ENCODE results near the gene SNX13. TPM values are rescaled to one million over a fixed set of nuclear protein-coding genes. Genes with fewer than 3 reads are reported as not detected.
"Not testable (repeated sequence)": the region's sequence is repeated elsewhere in the genome, so short reads cannot be mapped to it uniquely, and the experiment has no call there.

The SNX13 gene
- total RNA-seq, 1 donor from 2014 or later, result 41.9 TPM

GRCh38 chr7:17912050-17912449 is 28.2 kb downstream of the SNX13 start:
- Histone ChIP-seq H3K27me3 (ENCODE audit: control insufficient read depth, insufficient read depth, low read length) (no peaks in the 10 kb centered on the region), H3K36me3 (ENCODE audit: control insufficient read depth, insufficient read depth, low read length) (no peaks in the 10 kb centered on the region), H3K4me3 (ENCODE audit: low read depth, low read length) (no peak overlapping the region)
- TF ChIP-seq CTCF (IDR thresholded peaks at IDR 0.05; ENCODE audit: insufficient read depth, low read length, poor library complexity, severe bottlenecking), result no peak
- DNase-seq (ENCODE audit: low read depth), result no peak

GRCh38 chr7:17910377-17910776 is 29.9 kb downstream of the SNX13 start:
- DNase-seq (ENCODE audit: low read depth), result no peak
- Histone ChIP-seq H3K27me3 (ENCODE audit: control insufficient read depth, insufficient read depth, low read length) (no peaks in the 10 kb centered on the region), H3K4me3 (ENCODE audit: low read depth, low read length) (no peak overlapping the region), H3K36me3 (ENCODE audit: control insufficient read depth, insufficient read depth, low read length) (no peaks in the 10 kb centered on the region)
- no peak for TF ChIP-seq CTCF (IDR thresholded peaks at IDR 0.05; ENCODE audit: insufficient read depth, low read length, poor library complexity, severe bottlenecking)

DNA sequence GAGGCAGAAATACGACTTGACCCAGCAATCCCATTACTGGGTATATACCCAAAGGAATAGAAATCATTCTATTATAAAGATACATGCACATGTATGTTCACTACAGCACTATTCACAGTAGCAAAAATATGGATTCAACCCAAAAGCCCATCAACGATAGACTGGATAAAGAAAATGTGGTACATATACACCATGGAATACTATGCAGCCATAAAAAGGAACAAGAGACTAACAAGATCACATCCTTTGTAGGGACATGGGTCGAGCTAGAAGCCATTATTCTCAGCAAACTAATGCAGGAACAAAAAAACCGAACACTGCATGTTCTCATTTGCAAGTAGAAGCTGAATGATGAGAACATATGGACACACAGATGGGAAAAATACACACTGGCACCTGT is 31.0 kb downstream of the SNX13 start:
- DNase-seq (ENCODE audit: low read depth), result not testable (repeated sequence)

DNA sequence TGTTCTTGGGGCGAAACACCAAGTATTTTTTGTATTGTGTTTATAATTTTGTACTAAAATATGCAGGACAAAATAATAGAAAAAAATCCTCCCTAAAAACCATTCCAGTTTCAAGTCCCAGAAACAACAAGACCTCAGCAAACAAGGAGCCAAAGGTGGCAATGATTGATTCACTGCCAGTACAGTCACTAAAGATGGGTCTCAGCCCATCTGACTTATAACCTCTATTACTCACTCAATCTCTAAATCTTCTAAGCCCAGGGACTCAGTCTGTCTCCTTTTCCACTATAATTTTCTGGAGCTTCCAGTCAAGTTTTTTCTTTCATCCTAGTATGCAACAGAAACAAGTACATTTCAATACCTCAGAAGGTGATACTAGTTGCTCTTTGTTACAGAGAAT is 33.3 kb downstream of the SNX13 start:
- no peaks in the 10 kb centered on the region for H3K36me3 ChIP-seq (ENCODE audit: control insufficient read depth, insufficient read depth, low read length)
- no peak for DNase-seq (ENCODE audit: low read depth)
- no peaks in the 10 kb centered on the region for H3K27me3 ChIP-seq (ENCODE audit: control insufficient read depth, insufficient read depth, low read length)
- H3K4me3 ChIP-seq (ENCODE audit: low read depth, low read length), result no peak overlapping the region
- TF ChIP-seq CTCF (IDR thresholded peaks at IDR 0.05; ENCODE audit: insufficient read depth, low read length, poor library complexity, severe bottlenecking), result no peak

More for the DNA sequence above, 31.0 kb downstream of the SNX13 start:
- H3K36me3 ChIP-seq (ENCODE audit: control insufficient read depth, insufficient read depth, low read length); H3K4me3 ChIP-seq (ENCODE audit: low read depth, low read length); H3K27me3 ChIP-seq (ENCODE audit: control insufficient read depth, insufficient read depth, low read length): not testable (repeated sequence)

- H3K4me3 ChIP-seq (ENCODE audit: low read depth, low read length), result no peak overlapping the region
- TF ChIP-seq CTCF (IDR thresholded peaks at IDR 0.05; ENCODE audit: insufficient read depth, low read length, poor library complexity, severe bottlenecking), result no peak
- DNase-seq (ENCODE audit: low read depth), result no peak
- no peaks in the 10 kb centered on the region for H3K27me3 ChIP-seq (ENCODE audit: control insufficient read depth, insufficient read depth, low read length)
- no peaks in the 10 kb centered on the region for H3K36me3 ChIP-seq (ENCODE audit: control insufficient read depth, insufficient read depth, low read length)
Observed at GRCh38 chr7:17903337-17903736, 37.0 kb downstream of the SNX13 start.

- DNase-seq (ENCODE audit: low read depth), result no peak
- TF ChIP-seq CTCF (IDR thresholded peaks at IDR 0.05; ENCODE audit: insufficient read depth, low read length, poor library complexity, severe bottlenecking), result no peak
- H3K4me3 ChIP-seq (ENCODE audit: low read depth, low read length), result no peak overlapping the region
- H3K36me3 ChIP-seq (ENCODE audit: control insufficient read depth, insufficient read depth, low read length), result no peaks in the 10 kb centered on the region
- H3K27me3 ChIP-seq (ENCODE audit: control insufficient read depth, insufficient read depth, low read length), result no peaks in the 10 kb centered on the region
Observed at GRCh38 chr7:17902599-17902998, 37.7 kb downstream of the SNX13 start.

All from kidney epithelial cell (primary cell).